Stomach (tissue), 4 donors: ENCODE data around the gene PARP3.

Experiments
- CTCF ChIP-seq, 7 experiments: fragments of 450-650 bp in 4 of 7; fragments of 200-600 bp in 3 of 7; sonication (generic) in 3 of 7; IDR thresholded peaks; one replicate each; pipeline ENCODE4 v1.5.1; 2016 to 2019; ENCODE audit warnings: antibody characterized with exemption in 7 of 7, control low read depth in 2 of 7, mild to moderate bottlenecking in 1 of 7
- POLR2A ChIP-seq, 4 donors: fragments of 450-650 bp; IDR thresholded peaks; one replicate each; pipeline ENCODE4 v1.6.1; 2016; ENCODE audit warnings: antibody characterized with exemption in 4 of 4, control low read depth in 2 of 4, mild to moderate bottlenecking in 1 of 4, moderate library complexity in 1 of 4
- POLR2AphosphoS5 ChIP-seq, 3 donors: sonication (generic); formaldehyde crosslinking; IDR thresholded peaks; one replicate each; pipeline ENCODE4 v1.6.1; 2016; ENCODE audit warnings: antibody characterized with exemption in 3 of 3

GRCh38 chr3:51992017-51992682 lies 50.0 kb downstream of the PARP3 start:
- TF ChIP-seq CTCF (IDR thresholded peaks at IDR 0.05): no peak
- no peak for TF ChIP-seq POLR2AphosphoS5 (IDR thresholded peaks at IDR 0.05)
- TF ChIP-seq POLR2A (IDR thresholded peaks at IDR 0.05): no peak
